NCI-H446 (cell line): ENCODE results near the gene CLBA1.
A peak's percentile ranks its signal among the peaks of the same experiment; 100 is the strongest.

Source experiments
- DNase-seq, 2 experiments: peaks; one replicate each; lab custom pipeline; 2025; lab: John Stamatoyannopoulos, UW

Gene CLBA1

DNA sequence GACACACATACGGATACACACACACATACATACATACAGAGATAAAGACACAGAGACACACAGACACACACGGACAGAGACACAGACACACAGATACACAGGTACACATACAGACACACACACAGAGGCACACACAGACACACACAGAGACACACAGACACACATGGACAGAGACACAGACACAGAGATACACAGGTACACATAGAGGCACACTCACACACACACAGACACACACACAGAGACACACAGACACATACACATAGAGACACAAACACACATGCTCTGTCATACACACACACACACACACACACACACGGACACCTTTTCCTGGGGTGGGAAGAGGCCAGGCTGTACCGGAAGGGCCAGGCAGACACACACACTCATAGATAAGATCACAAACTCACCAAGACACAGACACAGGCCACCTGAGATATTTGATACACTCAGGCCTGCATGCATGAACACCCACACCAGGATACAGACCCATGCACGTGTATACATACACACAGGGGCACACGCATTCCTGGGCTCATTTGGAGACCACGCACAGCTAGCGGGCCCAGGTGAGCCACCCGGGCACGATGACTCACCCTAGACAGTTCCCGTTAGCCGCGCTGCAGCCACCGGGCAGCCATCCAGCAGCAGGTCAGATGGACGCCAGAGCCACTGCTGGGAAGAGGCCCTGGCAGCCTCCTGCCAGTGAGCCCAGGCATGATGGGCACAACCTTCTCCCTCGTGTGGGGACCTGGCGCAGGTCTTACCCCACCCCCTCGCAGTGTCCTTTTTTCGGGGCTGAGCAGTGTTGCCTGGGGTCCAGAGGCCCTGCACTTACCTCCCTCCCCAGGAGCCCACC is 5.6 kb upstream of the CLBA1 start:
- no peak for DNase-seq

DNA sequence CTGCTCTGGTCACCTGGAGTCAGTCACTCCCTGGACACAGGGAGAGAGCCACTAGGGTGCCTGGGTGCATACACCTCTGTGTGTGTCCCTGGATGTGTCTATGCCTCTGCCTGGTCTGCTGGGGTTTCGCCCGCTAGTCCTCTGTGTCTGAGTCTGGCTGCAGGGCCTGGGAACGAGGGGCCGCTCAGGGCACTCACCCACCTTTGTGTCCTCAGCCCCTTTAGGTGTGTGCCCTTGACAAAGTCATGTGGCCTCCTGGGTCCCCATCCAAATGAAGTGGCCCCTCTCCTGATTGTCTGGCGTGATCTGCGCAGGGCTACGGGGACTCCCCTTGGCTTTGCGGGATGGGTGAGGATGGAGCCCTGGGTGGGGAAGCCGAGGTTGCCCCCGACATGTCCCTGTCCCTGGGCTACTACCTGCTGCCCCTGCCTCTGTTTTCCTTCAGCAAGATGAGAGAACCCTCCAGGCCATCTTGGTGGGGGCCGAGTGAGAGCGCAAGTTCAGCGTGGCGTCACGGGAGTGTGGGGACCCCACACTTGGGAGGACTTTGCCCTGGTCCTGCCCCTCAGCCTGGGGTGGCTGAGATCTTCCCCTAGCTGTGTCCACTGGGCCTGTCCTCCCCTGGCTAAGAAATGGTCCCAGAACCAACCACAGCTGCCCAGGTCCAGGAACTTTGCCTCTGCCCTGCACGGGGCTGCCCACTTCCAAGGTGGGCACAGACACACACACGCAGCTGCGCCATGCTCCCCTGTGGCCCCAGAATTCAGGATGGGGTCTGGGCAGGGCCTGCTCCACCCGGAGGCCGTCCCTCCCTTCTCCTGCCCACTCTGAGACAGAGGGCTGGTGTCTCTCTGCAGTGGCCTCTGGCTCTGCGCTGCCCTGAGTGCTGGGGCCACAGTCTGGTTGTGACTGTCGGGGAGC is 4.7 kb upstream of the CLBA1 start:
- no peak for DNase-seq

DNA sequence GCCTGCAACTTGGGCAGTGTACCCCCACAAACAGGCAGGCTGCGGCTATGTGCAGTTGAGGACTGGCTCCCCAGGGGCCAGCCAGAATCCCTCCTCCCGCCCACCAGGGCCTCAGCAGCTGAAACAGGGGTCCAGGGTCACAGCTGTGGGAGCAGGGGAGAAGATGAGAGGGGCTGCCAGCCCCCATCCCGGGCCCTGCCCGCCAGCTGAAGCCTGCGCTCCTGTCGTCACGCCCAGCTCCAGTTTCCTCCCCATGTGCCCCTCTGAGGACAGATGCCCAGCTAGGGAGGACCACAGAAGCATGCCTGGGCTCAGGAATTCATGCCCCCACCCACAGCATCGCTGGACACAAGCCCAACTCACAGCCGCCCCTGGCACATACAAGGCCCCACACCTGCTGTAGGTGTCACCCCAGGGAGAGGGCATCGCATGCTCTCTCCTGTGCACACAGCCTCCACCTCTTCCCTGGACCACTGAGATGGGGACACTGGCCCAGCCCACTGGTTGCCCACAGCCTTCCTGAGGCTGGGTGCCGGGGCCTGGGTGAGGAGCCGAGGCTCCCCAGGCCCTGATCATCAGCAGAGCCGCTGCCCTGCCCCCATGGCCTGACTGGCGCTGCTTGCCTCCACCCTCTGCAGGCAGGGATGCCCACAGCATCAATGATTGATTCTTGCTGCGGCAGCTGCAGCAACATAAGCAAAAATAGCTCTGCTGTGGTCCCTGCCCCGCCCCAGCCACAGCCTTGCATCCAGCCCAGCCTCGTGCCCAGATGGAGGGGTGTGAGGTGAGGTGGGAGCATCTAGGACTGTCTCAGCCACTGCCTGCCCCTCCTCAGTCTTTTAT is 3.7 kb upstream of the CLBA1 start:
- no peak for DNase-seq

DNA sequence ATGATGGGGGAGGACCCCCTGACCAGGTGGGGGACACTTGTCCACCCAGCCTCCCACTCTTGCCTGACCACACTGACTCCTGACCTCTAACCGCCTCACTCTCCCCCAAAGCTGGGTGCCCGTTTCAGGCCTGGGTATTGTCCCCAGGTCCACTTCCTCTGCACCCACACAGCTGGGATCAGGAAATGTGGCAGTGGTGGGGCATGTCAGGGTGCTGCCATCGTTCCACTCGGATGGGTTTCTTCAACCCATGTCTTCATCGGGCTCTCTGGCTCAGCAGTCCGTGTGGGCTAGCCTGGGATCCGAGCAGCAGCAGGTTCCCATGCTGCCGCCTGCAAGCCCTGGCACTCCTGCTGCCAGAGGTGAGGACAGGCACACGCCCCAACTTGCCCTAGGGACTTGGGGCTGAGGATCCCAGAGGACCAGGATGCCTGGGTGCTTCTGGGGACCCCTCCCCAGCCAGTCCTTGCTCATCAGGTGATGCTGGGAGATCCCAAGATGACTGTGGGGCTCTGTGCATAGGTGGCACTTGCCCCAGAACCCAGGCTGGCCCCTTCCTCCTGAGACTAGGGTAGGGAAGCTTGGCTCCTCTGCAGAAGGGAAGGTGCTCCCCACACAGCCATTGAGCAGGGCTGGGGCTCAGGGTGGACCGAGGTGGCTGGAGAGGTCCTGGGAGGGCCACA is 2.9 kb upstream of the CLBA1 start:
- DNase-seq = no peak

DNA sequence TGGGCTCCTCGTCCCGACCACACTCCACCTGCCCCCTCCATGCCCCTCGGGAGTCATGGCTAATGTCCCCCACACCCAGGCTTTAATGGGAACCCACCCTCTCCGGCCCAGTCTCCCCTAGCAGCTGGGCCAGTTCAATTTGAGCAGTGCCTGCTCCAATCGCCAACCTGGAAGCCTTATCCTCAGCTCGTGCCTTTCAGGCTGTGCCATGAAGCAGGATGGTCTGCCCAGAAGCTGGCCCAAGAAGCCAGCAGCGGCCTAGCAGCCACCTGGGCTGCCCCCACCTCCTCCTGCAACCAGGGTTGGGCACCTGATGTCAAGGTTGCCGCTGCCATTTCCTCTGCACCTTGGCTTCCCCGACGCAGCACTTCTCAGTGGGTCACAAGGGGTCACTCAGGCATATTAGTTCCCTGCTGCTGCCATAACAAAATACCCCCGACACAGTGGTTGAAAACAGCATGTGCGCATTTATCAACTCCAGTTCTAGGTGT is 2.3 kb upstream of the CLBA1 start:
- no peak for DNase-seq

DNA sequence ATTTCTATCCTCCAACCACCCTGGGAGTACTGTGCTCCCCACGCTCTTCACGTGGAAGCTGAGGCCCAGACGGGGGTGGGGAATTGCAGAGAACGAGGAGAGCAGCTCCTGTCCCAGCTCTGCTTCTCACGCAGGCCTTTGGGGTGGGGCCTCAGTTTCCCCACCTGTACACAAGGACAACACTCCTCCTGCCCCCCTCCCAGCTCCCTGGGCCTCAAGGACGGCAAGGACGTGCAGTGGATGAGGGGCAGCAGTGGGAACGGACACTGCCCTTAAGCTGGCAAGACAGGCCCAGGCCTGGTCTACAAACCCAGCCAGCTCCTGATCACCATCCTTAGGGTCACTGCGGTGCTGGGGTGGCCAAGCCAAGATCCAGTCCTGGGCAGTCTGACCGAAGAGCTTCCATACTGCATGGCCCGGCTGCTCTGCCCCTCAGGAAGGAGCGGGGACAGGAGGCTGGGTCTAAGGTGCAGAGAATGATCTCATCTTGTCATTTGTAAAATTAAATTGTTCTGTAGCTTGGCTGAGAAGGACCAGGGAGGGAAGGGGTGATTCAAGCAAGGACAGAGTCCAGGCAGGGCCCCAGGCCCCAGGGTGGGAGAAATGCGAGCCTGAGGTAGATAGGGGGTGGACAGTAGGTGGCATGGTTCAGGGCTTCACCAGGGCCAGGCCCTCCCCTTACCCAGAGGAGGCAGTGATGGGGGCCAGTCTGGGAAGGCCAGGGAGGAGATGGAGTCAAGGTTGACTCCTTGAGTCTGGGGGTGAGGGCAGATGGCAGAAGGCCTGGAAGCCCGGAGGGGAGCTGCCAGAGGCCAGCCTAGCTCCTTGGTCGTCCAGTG is 1.3 kb upstream of the CLBA1 start:
- no peak for DNase-seq

DNA sequence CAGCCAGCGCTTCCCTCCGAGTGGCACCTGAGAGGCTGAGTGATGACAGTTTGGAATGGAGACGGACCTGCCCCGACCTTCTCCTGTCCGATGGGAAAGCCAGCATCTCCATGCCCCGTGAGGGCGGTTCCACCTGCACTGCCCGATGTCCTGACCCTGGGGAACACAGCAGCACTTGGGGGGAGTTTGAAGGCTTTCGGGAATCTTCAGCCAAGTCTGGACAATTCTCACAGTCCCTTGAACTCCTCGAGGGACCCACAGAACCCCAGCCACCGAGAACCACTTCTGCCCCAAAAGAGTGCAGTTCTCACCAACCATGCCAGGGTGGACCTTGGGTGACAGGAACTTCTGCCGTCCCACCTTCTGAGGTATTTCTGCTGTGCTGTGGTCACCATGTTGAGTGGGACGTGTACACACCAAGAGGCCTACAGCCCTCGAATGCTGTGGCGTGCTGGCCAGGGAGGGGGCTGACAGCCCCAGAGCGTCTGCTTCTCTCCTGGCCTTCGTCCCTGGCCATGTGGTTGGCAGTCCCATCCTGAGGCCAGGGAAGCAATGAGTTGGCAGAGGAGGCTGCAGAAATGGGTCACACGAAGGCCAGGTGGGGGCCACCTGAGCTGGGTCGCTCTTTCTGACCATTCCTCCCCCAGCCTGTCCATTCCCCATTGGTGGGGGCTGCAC is 1.0 kb downstream of the CLBA1 start:
- no peak for DNase-seq

DNA sequence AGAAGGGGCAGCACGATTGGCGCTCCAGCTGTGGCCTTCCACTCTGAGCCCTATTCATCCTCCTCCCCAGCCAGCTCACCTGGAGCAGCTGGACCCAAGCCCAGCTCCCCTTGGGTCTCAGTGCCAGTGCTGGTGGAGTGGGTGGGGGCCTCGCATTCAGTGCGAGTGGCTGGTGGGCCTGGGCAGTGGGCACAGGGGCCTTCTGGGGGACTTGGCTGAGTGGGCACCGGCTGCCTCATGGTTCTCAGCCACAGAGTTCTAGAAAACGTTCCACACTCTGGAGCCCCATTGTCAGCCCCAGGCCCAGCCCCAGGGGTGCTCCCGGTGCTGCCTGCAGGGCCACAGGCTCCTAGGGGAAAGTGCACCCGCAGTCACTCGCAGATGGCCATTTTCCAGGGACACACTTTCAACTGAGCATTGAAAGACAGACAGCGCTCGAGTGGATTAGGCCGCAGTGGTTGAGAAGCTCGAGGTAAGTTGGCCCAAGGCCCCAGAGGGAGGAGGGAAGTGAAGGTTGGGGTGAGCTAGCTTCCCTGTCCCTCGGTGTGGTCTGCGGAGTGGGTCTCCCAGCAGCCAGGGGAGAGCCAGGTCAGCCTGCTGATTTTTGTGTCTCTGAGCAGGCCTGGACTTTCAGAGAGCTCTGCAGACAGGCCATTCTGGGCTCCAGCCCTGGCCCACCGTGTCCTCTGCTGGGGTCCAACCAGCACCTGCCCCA is 3.8 kb downstream of the CLBA1 start:
- no peak for DNase-seq

DNA sequence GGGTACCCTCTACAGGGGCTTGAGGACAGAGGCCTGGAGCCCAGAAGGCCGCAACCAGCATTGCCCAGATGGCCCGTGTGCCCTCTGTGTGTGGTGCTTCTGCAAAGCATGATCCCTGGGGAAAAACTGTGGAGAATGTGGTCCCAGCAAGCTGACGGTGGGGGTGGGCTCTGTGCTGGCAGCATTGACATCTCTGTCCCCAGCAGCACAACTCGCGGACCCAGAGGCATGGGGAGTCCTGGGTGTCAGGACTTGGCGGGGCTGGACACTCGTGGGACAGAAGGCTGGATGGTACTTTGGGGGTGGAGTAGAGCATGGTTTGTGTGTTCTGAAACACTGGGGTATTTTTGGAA is 4.3 kb downstream of the CLBA1 start:
- DNase-seq = no peak

DNA sequence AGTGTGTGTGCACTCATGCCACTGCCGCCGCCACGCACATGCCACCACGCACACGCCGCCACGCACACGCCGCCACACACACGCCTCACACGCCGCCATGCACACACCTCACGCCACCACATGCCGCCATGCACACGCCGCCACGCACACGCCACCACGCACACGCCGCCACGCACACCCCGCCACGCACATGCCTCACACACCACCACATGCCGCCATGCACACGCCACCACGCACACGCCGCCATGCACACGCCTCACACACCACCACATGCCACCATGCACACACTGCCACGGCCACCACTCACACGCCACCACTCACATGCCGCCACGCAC is 6.3 kb downstream of the CLBA1 start:
- no peak for DNase-seq

DNA sequence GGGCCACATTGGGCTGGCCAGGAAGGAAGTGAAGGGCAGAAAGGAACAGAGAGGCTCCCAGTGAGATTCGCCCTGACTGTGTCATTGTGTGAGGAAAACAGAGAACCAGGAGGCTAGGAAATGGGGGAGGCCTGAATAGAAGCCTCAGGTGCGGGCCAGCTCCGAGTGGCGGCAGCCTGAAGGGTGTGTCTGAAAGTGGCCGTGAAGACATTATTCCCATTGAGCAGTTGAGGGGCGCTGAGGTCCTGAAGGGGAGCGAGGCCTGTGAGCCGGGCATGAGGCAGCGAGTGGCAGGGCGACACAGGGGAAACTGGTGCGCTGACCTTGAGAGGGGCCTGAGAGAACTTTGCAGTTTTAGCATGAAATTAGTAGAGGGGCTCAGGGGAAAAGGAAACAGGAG is 6.9 kb downstream of the CLBA1 start:
- DNase-seq = no peak

DNA sequence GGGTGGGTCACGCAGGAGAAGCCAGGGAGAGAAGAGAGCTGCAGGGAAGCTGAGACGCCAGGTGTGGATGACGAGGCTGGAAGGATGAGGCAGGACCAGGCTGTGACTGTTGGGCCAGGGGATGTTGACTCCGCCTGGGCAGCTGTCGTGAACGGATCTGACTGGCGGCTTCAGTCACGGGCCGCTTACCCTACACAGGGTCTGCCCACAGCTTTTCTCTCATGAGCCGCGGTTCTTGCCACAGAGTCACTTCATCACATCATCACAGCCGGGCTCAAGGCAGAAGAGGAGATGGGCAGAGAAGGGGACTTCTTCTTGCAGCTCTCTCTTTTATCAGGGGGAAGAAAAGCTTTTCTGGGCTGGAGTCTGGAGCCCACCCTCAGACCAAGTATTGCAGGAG is 7.7 kb downstream of the CLBA1 start:
- no peak for DNase-seq

DNA sequence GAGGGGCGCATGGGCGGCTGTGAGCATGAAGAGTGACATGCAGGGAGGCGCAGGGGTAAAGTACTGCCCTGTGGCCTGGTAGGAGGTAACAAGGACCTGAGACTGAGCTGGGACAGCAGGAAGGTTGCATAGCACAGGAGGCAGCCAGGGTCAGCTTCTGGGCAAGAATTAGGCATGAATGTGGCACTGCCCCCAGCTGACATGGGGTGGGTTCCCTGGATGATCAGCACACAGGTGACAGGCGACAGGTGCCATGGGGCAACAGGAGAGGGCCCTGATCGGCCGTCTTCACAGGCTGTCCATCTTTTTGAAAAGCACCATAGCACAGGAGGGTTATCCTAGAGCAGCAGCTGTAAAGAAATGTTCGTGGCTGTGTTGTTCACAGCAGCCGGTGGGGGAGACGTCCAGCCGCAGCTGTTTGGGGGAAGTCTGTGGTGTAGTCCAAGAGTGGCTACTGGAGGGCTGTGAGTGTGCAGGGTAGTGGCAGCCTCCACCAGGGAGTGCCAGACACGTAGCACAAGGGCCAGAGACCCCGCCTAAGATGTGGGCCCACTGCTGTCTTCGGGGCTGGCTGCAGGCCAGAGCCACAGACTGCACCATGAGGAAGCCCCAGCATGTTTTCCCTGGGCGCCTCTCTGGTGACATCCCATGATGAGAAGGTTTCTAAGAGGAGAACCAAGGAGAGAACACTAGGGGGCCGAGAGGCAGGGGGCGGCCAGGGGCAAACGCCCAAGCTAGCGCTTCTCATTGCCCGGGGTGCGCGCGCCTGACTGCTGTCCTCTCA is 8.4 kb downstream of the CLBA1 start:
- DNase-seq = no peak

DNA sequence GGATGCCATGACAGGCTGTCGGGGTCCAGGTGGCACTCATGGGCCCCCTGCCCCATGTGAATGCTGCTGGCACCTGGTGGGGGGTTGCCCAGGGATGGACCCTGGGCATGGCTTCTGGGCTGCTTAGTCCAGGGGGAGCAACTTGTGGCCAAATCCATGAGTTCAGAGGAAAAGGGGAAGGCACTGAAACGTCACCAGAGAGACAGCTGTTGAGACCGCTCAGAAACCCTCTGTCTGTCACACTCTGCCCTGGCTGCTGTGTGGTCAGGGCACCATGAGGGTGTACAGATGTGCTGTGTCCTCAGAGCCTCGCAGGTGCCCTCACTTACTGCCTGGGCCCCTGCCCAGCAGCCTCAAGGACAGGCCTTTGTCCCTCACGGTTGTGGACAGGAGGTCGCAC is 9.4 kb downstream of the CLBA1 start:
- no peak for DNase-seq

DNA sequence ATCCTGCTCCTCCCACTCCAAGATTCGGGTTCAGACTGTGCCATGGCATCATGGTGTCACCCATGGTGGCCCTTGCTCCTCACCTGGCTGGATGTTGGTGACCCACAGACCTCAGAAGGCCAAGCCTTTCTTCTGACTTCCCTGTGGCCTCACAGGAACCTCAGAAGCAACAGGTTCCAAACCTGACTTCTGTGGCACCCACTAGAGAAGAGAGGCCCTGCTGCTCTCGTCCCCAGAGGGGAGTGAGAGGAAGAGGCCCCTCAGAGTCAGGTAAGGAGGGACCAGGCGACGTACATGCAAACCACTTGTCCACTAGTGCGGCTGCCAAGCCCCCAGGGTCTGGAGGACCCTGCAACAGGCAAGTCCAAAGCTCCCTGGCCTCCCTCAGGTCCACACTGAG is 10.4 kb downstream of the CLBA1 start:
- no peak for DNase-seq

DNA sequence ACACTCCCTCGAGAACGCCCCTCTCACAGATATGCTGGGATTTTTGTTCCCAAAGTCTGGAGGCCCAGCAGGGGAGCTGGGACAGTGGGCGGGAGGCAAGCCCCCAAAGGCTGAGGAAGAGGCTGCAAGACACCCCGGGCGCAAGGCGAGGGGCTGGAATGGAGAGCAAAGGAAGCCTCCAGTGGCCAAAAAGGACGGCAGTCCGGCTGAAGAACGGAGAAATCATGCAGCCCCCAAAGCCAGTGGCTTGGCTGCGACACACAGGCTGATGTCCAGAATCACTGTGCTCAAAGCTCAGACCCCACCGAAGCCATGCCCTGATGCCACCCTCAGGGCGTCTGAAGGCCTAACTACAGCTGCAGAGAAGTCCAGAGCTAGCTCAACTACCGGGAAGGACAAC is 10.9 kb downstream of the CLBA1 start:
- no peak for DNase-seq

DNA sequence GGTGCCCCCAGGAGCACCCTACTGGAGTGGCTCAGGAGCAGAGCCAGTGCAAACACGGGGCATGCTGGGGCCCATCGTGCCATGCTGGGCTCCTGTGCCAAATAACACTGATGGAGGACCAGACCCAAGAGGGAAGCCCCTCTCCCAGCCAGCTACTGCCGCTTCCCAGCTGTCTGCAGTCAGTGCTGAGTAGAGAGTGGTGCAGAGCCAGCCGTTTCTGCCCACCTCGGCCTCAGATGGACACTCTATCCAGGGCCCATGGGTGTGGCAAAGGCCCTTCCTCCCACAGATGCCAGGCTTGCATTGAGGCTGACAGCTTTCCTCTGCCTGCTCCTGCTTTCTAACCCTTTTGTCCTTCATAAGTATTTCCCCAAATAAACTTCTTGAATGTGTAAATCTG is 13.2 kb downstream of the CLBA1 start:
- DNase-seq = peak in 1 of 2 experiments; percentile 62

DNA sequence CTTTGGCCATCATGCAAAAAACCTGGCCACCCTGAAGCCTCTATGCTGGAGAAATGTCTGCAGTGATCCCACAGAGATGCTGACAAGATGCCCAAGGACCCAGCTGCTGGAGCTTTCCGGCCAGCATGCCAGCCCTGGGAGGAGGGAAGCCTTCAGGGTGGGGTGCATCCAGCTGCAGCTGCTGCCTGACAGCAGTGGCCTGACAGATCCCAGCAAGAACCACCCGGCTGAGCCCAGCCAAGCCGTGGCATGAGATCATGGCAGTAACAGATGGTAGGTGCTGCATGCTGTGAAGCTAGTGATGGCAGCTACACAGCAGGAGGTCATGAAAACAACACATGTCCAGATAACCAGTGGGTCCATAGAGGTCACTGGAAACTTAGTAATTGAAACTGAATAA is 13.8 kb downstream of the CLBA1 start:
- DNase-seq = peak in 1 of 2 experiments; percentile 68
